ENCODE data around the gene ABHD8. TPM values are rescaled to one million over a fixed set of nuclear protein-coding genes. Genes with fewer than 3 reads are reported as not detected.

Gene ABHD8
- total and polyA plus RNA-seq, 2 of the 13 experiments (the other 11 are each of a cell fraction or from before 2014, with no cell fraction given), result 6.3 to 7.2 TPM

DNA sequence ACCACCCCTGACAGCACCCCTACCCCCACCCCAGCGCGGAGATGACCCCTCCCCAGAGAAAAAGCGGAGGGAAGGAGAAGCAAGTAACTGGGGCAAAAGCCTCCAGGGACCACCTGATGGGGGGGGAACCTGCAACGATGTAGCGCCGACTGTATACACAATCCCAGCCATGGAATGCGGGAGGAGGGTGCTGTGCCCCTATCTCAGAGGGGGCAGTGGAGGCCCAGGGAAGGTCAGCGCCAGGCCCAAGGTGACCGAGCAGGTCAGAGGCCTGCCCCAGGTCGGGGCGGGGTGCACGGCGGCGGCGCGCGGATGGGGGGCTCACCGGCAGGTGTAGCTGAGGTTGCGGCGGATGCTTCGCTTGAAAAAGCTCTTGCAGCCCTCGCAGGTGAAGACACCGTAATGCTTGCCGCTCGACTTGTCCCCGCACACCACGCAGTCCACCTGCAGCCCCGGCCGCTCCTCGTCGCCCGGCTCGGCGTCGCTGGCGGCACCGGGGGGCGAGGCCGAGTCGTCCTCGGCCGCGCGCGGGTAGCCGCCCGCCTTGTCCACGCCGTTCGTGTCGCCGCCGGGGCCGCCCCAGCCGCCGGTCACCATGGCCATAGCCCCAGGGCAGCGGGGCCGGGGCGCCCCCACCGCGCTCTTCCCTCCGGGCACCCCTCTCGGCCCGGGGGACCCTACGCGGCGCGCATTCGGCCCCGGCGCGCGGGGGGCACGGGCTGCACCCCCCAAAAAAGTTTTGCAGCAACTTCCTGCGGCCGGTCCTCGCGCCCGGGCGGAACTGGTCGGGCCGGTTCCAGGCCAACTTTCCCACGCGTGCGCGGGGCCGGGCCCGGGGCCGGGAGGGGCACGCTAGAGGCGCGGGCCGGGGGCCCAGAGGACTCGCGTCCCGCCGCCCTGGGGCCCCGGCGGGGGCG lies 58.3 kb downstream of the ABHD8 start (continued):
- TF ChIP-seq SMC3 (IDR thresholded peaks at IDR 0.05; ENCODE audit: low read length) (no peak), NRL (CRISPR knock-in tag; IDR thresholded peaks at IDR 0.05; ENCODE audit: borderline replicate concordance) (0 out of 2 replicates have a peak, but pooled peaks have one; percentile 14), HNRNPUL1 (IDR thresholded peaks at IDR 0.05; ENCODE audit: low read depth, low read length) (no peak), KDM4B (CRISPR knock-in tag; IDR thresholded peaks at IDR 0.05) (no peak), TOPORS (CRISPR knock-in tag; IDR thresholded peaks at IDR 0.05) (no peak), AKAP8 (CRISPR knock-in tag; IDR thresholded peaks at IDR 0.05) (peak; percentile 13; the same call in 1 of the 2 replicates), KLF12 (CRISPR knock-in tag; IDR thresholded peaks at IDR 0.05; ENCODE audit: borderline replicate concordance) (no peak)
- TF ChIP-seq, protein P1, sequence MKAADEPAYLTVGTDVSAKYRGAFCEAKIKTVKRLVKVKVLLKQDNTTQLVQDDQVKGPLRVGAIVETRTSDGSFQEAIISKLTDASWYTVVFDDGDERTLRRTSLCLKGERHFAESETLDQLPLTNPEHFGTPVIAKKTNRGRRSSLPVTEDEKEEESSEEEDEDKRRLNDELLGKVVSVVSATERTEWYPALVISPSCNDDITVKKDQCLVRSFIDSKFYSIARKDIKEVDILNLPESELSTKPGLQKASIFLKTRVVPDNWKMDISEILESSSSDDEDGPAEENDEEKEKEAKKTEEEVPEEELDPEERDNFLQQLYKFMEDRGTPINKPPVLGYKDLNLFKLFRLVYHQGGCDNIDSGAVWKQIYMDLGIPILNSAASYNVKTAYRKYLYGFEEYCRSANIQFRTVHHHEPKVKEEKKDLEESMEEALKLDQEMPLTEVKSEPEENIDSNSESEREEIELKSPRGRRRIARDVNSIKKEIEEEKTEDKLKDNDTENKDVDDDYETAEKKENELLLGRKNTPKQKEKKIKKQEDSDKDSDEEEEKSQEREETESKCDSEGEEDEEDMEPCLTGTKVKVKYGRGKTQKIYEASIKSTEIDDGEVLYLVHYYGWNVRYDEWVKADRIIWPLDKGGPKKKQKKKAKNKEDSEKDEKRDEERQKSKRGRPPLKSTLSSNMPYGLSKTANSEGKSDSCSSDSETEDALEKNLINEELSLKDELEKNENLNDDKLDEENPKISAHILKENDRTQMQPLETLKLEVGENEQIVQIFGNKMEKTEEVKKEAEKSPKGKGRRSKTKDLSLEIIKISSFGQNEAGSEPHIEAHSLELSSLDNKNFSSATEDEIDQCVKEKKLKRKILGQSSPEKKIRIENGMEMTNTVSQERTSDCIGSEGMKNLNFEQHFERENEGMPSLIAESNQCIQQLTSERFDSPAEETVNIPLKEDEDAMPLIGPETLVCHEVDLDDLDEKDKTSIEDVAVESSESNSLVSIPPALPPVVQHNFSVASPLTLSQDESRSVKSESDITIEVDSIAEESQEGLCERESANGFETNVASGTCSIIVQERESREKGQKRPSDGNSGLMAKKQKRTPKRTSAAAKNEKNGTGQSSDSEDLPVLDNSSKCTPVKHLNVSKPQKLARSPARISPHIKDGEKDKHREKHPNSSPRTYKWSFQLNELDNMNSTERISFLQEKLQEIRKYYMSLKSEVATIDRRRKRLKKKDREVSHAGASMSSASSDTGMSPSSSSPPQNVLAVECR (CRISPR knock-in tag; IDR thresholded peaks at IDR 0.05; ENCODE audit: borderline replicate concordance), result peak; percentile 31
- TF ChIP-seq, protein P2, sequence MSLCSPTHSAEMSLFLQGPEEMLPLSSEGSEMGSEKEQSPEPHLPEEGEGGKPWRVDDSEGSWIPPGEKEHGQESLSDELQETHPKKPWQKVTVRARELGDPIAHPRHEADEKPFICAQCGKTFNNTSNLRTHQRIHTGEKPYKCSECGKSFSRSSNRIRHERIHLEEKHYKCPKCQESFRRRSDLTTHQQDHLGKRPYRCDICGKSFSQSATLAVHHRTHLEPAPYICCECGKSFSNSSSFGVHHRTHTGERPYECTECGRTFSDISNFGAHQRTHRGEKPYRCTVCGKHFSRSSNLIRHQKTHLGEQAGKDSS (CRISPR knock-in tag; IDR thresholded peaks at IDR 0.05; ENCODE audit: borderline replicate concordance, low read depth), result 0 out of 2 replicates have a peak, but pooled peaks have one; percentile 3
- TF ChIP-seq, protein P3, sequence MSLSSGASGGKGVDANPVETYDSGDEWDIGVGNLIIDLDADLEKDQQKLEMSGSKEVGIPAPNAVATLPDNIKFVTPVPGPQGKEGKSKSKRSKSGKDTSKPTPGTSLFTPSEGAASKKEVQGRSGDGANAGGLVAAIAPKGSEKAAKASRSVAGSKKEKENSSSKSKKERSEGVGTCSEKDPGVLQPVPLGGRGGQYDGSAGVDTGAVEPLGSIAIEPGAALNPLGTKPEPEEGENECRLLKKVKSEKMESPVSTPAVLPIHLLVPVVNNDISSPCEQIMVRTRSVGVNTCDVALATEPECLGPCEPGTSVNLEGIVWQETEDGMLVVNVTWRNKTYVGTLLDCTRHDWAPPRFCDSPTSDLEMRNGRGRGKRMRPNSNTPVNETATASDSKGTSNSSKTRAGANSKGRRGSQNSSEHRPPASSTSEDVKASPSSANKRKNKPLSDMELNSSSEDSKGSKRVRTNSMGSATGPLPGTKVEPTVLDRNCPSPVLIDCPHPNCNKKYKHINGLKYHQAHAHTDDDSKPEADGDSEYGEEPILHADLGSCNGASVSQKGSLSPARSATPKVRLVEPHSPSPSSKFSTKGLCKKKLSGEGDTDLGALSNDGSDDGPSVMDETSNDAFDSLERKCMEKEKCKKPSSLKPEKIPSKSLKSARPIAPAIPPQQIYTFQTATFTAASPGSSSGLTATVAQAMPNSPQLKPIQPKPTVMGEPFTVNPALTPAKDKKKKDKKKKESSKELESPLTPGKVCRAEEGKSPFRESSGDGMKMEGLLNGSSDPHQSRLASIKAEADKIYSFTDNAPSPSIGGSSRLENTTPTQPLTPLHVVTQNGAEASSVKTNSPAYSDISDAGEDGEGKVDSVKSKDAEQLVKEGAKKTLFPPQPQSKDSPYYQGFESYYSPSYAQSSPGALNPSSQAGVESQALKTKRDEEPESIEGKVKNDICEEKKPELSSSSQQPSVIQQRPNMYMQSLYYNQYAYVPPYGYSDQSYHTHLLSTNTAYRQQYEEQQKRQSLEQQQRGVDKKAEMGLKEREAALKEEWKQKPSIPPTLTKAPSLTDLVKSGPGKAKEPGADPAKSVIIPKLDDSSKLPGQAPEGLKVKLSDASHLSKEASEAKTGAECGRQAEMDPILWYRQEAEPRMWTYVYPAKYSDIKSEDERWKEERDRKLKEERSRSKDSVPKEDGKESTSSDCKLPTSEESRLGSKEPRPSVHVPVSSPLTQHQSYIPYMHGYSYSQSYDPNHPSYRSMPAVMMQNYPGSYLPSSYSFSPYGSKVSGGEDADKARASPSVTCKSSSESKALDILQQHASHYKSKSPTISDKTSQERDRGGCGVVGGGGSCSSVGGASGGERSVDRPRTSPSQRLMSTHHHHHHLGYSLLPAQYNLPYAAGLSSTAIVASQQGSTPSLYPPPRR (CRISPR knock-in tag; IDR thresholded peaks at IDR 0.05; ENCODE audit: borderline replicate concordance), result no peak
- TF ChIP-seq, protein P4, sequence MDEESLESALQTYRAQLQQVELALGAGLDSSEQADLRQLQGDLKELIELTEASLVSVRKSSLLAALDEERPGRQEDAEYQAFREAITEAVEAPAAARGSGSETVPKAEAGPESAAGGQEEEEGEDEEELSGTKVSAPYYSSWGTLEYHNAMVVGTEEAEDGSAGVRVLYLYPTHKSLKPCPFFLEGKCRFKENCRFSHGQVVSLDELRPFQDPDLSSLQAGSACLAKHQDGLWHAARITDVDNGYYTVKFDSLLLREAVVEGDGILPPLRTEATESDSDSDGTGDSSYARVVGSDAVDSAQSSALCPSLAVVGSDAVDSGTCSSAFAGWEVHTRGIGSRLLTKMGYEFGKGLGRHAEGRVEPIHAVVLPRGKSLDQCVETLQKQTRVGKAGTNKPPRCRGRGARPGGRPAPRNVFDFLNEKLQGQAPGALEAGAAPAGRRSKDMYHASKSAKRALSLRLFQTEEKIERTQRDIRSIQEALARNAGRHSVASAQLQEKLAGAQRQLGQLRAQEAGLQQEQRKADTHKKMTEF (CRISPR knock-in tag; IDR thresholded peaks at IDR 0.05), result no peak
- TF ChIP-seq, protein P5, sequence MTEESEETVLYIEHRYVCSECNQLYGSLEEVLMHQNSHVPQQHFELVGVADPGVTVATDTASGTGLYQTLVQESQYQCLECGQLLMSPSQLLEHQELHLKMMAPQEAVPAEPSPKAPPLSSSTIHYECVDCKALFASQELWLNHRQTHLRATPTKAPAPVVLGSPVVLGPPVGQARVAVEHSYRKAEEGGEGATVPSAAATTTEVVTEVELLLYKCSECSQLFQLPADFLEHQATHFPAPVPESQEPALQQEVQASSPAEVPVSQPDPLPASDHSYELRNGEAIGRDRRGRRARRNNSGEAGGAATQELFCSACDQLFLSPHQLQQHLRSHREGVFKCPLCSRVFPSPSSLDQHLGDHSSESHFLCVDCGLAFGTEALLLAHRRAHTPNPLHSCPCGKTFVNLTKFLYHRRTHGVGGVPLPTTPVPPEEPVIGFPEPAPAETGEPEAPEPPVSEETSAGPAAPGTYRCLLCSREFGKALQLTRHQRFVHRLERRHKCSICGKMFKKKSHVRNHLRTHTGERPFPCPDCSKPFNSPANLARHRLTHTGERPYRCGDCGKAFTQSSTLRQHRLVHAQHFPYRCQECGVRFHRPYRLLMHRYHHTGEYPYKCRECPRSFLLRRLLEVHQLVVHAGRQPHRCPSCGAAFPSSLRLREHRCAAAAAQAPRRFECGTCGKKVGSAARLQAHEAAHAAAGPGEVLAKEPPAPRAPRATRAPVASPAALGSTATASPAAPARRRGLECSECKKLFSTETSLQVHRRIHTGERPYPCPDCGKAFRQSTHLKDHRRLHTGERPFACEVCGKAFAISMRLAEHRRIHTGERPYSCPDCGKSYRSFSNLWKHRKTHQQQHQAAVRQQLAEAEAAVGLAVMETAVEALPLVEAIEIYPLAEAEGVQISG (CRISPR knock-in tag; IDR thresholded peaks at IDR 0.05), result 0 out of 2 replicates have a peak, but pooled peaks have one; percentile 6
